GM19023 (cell line): Measurements from ENCODE around the gene TGM2.

Experiments
- ATAC-seq: cut with Tn5 transposase; IDR thresholded peaks from one replicate; pipeline ENCODE4 v1.9.1; 2021; ENCODE audit warnings: mild to moderate bottlenecking, moderate library complexity; ENCODE audit not compliant: unreplicated experiment

TGM2 gene

DNA sequence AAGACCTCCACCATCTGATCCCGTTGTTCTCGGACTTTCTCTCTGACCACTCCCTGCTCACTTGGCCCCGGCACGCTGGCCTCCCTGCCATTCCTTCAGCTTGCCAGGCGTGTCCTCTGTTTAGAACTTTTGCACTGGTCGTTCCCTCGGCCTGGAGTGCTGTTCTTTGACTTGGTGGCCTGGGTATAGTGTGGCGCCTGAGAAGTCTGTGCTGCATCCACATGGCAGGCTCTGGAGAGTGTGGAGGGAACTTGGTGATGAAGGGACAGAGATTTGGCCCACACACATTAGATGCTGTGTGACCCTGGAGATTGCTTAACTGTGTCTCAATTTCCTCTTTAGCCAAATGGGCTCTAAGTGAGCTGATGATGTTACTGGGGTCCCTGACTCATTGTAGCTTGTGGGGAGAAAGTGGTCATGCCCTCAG lies 13.0 kb upstream of the TGM2 start:
- ATAC-seq: no peak

DNA sequence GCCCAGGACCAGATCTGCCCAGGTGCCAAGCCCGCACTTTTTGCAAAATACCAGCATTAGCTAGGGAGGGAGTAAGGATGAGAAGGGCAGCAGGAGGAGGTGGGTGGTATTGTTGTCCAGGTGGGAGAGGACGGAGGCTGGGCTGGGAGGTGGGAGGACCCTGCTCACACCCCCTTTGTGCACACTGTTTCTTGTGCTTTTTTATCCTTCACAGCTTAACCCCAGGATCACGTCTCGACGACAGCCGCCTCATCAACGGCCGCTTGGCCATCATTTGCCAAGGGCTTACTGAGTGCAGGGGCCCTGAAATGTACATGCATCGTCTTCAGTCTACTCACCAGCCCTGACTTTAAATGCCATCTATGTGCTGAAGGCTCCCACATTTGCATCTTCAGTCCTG lies 12.1 kb upstream of the TGM2 start:
- ATAC-seq: no peak

DNA sequence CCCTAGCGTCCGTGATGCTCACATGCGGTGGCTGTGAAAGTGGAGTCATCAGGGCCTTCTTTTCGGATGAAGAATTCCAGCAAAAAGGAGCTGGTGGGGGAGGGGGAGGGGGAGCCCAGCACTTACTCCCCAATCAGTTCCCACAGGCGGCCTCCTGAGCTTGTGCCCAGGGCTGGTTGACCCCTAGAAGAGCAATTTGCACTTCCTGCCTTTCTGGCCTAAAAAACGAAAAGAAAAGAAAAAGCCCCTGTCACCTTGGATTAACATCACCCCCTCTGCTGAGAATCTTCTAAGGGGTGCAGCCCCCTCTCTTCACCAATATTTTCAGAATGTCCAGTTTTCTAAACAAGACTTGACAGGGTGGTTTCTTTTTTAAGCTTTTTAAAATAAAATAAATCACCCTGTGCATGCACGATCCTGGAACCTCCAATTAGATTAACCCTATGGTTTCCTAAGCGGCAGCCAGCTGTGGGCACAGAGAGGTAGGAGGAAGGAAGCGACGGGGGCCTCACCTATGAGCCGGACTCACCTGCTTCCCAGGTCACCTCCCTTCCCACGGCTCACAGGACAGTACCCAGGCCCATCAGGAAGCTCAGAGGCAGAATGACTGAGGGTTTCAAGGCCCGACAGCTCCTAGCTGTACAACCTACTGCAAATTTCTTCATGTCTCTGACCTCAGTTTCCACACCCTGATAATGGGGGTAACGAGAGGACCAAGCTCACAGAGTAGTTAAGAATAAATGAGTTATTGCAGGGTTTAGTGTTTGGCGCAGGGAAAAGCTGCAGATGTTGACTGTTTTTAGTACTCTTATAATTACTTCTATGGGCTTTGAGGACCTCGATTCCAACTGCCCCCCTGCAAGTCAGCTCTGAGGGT lies 10.5 kb upstream of the TGM2 start:
- no peak for ATAC-seq

DNA sequence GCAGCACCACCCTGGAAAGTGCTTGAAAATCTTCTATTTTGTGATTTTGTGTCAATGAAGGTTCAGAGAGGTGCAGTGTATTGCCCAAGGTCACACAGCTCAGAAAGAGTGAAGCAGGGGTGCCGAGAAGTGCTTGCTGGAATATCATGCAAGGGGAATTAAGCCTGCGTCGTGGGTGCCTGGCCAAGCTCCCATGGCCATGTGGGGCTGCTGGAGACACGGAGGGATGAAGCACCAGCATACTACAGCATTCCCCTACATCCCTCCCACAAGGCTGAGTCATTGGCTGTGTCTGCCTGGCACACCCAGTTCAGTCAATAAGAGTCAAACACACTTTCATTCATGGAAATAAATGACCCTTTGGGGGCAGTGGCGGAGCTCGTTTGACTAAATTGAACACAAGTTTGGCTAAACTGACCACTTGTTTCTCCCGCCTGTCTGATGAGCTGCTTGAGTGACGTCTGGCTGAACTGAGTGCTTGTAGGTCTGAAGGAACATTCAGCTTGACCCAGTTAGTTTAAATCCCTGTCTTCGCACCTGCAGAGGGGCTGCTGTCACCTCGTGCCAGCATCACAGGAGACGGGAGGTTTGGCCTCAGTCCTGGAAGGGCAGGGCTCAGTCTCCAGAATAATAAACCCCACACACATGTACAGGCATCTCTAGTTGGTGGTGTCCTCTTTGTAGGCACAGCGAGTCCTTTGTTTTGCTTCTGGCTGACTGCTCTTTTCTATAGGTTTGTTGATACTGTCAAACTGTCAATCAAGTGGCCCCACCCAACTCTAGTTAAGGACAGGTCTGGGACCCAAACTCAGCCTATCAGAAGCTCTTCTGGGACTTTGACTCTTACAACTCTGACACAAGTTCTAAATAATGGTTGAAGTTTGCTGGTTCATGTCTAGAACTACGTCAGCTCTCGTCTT lies 8.4 kb upstream of the TGM2 start:
- ATAC-seq: no peak

DNA sequence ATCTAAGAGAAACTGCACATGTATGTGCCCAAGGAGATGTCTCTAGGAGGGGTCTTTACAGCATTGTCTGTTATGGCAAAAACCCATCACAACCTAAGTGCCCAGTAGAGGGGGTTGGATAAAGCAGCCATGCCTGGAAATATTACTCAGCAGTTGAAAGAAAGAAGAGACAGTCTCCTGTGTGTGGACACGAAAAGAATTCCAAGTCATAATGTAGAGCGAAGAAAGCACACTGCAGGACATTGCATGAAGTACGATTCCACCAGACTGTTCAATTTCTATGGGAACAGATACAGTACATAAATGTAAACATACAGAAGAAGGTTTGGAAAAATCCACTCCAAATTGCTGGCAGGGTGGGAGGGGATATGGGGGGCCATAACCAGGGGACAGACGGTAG lies 7.3 kb upstream of the TGM2 start:
- ATAC-seq: no peak

DNA sequence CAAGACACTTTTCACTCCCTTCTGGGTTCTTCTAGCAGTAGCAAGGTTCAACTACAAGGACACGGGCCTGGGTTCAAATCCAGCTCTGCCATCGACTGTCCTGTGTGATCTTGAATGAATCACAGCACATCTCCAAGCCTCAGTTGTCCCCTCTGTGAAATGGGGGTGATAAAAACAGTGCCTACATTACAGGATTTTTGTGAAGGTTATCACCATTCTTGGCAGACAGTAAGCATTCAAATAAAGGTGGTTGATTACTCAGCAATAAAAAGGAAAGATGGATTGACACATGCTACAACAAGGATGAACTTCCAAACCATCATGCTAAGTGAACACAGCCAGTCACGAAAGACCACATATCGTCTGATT lies 6.6 kb upstream of the TGM2 start:
- no peak for ATAC-seq

DNA sequence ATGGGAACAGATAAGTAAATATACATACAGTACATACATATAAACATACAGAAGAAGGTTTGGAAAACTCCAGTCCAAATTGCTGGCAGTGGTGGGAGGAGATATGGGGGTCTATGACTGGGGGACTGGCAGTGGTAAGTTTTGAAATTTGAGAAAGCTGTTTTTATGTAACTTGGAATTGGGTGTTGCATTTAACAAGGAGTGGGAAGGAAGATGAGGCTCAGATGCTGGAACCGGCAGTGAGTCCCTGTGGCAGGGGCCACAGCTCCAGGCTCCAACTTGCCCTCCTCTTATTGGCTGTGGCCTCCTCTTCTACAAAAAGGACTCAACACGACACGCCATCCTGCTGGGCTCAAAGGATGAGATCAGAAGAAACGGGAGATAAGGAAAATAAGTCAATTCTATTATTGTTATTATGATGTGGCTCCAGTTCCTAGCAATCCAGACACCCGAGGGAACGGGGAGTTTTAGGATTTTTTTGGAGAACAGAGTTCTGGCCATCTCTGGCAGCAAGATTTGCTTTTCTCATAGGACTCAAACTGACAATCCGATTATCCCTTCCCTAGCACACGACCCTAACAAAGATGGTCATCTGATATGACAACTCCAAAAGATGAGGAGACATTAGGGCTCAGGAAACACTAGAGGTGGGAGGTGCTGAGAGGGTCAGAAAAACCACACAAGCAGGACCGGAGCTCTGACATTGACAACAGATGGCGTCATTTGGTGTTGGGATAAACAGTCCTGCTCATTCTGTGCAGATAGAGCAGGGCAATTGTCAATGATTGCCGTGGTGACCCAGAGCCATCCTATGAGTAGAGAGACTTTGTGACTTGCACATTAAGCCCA lies 6.0 kb upstream of the TGM2 start:
- no peak for ATAC-seq

DNA sequence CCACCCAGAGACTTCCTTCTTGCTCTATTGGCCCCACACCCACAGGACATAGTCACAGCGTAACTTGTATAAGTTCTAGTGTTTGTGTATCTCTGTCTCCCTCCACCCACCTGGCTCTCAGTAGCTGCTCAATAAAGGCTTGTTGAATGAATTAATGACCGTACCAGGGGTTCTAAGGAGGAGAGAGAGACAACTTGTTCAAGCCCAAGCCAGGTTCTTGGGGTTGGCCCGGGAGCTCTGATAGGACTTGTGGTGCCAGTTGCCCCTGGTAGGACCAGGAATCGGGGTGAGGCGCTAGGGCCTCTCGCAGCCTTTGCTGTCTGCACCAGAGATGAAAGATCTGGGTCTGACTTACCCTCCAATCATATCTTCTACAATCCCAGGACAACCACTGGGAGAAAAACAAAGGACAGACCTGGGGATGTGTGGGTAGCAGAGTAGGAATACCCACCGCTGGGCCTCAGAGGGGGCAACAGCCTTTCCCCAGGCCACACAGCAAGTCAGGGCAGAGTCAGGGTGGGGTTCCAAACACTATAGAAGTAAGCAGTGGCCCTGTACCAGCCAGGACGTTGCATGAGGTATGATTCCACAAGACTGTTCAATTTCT lies 5.3 kb upstream of the TGM2 start:
- ATAC-seq: no peak

DNA sequence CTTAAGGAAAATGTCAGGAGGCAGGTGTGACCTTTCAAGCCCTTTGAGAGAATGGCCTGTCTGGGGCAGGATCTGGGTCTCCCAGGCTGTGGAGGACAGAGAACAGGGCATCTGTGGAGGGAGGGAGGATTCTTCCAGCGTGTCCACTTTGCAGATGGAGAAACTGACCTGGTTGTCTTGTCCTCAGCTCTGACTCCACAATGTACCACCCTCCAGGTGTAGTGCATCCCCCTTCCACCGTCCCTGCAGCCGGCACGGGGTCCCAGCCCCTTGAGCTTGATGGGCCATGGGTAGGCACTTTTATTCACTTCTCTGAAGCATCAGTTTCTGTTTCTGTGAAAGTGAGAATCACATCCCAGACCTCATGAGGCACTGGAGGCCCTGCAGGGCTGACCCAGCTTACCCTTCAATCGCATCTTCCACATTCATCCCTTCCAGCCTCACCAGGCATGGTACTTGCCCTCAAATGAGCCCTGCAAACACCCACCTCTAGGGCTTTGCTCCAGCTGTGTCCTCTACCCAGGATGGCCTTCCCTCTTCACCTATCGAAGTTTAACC lies 4.6 kb upstream of the TGM2 start:
- ATAC-seq: no peak

DNA sequence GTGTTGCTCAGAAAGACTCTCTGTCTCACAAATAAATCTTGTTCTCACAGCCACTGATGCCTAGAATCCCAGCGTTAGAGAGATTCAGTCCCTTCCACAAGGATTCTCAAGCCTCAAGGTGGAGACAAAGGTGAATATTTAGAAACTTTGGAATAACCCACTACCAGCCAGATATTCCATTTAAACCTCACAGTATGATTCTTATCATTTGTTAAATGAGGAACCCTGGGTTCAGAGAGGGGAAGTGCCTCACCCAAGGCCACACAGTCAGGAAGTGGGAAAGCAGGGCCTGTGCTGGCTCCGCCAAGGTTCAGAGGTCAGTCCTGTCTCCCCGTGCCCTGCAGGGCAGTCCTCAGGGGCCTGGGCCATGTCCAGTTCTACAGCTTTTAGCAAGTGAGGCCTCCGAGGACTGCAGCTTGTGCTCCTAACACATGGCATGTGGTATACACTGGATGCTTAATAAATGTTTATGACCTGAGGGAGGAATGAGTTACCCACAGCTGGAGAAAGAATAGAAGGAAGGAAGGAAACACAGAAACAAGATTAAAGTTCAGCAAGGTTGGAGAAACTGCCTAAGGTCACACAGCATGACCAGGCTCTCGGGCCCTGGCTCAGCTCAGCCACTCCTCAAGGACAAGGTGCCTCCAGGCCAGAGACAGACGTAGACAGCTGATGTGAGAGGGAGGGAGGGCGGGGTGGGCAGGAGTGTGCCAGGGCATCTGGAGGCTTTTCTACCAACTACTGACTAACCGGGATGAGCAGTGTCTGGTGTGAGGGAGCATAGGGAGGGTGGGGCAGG lies 3.9 kb upstream of the TGM2 start:
- ATAC-seq: no peak

DNA sequence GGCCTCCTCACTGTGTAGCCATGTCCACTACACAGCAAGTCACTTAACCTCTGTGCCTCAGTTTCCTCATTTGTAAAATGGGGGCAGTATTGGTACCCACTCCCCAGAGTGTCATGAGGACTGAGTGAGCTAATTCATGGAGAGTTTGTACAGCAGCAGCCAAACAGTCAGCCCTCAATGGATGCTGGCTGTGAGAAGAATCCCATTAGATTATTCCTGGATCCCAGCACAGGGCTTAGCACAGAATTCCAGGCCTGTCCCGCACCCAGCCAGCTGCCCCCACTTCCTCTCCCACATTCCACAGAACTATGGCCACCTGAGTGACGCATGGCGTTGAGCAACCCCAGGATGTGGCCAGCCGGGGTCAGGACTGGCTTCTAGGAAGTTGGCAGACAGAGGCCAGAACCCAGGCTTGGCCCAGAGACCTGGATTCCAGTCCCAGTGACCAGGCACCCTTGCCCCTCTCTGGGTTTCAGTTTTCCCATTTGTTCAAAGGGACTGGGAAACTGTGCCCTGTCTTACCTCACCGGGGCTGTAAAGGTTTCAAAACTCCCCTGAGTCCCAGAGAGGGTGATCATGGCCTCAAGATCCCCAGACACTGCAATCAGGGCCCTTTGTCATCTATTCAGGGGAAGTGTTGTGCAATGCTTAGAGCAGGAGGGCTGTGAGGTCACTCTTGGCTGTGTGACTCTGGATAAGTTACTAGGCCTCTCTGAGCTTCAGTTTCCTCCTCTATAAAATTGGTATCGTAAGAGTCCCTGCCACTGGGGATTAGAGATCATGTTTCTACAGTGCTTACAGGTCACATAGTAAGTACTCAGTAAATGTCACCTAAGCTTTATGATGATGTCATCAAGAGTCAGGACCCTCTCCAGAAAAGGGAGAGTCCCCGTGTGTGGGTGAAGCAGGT lies 3.0 kb upstream of the TGM2 start:
- no peak for ATAC-seq

DNA sequence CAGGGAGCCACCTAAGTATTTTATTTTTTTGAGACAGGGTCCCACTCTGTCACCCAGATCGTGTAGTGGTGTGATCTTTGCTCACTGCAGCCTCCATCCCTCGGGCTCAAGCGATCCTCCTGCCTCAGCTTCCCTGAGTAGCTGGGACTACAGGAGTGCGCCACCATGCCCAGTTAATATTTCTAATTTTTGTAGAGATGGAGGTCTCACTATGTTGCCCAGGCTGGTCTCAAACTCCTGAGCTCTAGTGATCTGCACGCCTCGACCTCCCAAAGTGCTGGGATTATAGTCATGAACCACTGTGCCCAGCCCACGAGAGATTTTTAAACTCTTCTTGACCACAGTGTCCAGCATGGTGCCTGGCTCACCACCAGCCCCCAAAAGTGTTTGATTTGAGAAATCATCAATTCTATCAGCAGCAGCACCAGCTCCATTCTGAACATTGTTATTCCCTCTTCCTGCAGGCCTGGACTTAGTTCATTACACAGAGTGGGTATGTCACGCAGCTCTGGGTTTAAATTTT lies 2.3 kb upstream of the TGM2 start:
- no peak for ATAC-seq

DNA sequence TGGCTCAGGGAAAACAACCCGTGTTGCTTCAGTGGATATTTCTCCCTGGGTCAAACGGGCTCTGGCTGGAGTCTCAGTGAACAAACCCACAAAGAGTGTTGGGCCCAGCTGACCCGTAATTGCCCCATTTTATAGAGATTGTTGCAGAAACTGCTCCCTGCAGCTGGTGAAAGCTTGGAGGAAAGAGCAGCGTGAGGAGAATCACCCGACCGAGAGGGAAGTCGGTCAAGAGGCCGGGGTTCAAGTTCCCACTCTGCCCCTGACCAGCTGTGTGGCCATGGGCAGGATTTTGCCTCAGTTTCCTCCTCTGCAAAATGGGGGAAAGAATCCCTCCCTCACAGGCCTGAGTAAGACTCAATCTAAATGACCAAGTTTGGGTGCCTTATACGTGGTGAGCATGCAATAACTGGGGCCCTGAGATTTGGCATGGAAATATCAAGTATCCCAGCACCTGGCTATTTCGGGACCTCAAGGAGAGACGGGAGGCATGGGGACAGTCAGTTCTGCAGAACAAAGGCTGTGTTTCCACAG lies 1.7 kb upstream of the TGM2 start:
- no peak for ATAC-seq

DNA sequence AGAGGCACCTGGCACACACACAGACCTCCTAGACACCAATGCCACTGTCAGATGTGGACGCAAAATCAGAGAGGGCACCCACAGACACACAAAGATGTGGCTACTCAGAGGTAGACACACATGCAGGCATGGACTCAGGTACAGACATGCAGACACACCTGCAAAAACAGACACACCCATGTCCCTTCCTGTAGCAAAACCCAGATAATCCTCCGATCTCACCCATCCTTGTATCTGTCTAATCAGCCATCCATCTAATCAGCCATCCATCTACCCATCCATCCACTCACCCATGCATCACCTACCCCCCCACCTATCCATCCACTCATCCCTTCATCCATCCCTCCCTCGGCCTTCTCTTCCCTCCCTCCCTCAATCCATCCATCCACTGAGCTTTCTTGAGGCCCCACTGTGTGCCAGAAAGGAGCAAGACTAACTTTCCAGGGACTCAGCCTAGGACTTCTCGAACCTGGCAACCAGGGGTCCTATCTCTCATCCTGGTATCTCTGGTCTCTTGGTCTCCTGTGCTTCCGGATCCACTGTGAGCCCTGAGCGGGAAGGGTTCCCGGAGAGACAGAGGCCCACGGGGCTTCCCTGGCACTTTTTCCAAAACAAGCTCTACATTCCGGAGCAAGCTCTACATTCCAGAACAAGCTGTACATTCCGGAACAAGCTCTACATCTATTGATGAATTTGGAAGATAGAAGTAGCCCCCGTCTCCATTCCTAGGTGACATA lies 1.1 kb upstream of the TGM2 start:
- ATAC-seq: no peak

DNA sequence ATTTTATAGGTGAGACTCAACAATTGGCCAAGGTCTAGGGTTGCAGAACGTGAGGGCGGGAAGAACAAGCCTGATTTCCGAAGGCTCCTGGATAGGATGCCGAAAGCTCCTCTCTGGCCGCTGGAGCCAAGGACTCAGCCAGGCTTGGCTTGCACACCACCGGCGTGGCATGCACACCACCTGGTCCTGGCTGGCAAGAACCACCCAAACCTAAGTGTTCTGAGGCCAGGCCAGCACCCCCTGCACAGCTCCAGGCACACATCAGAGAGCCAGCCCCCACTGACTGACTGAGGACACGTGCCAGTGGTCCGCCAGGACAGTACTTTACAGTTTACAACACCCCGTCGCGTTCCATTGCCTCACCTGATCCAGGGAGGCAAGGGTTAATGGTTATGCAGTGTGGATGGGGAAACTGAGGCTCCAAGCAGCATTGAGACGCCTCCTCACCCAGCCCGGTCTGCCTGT lies 414 bp downstream of the TGM2 start:
- no peak for ATAC-seq

DNA sequence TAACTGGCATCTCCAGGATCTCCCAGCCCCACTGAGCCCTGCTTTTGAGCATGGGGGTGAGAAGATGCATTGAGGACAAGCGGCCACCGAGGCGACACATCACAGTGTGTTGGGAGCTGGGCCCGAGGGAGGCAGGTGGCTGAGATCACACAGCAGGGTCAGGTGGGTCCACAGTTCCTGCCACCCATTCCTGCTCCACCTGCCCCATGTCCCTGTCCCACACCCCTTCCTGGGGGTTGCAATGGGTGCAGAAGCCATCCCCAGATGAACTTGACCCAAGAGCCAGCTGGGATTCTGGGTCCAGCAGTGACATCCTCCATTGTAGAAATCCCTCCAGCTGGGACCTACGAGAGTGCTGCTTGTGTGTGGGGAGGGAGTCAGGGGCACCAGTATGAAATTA lies 1.0 kb downstream of the TGM2 start:
- no peak for ATAC-seq
